AG08396 (cell line): Measurements from ENCODE around the gene SEC11C.

ENCODE experiments used
- DNase-seq: peaks from one replicate; pipeline ENCODE4 v3.0.0; 2012; ENCODE audit warnings: low spot score, mixed read lengths

The SEC11C gene

GRCh38 chr18:59145055-59145454, 5.4 kb downstream of the SEC11C start:
- no peak for DNase-seq

DNA sequence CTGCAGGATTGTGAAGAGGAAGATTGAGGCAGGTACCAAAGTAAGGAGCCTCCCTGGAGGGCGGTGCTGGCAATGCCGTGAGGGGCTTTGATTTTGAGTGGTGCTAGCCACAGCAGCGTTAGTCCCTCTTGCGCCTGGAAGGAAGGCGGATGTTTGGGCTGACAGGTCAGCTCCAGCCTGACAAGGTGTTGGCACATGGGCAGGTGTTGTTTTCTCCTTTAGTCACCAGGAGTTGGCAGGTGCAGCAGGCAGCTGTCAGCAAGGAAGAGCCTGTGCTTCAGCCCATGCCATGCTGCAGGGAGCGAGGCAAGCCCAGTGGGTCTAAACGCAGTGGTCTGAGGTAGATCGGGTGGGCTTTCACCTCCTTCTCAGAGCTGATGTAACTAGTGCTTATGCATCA, 8.5 kb downstream of the SEC11C start:
- no peak for DNase-seq

GRCh38 chr18:59149007-59149406, 9.3 kb downstream of the SEC11C start:
- no peak for DNase-seq

DNA sequence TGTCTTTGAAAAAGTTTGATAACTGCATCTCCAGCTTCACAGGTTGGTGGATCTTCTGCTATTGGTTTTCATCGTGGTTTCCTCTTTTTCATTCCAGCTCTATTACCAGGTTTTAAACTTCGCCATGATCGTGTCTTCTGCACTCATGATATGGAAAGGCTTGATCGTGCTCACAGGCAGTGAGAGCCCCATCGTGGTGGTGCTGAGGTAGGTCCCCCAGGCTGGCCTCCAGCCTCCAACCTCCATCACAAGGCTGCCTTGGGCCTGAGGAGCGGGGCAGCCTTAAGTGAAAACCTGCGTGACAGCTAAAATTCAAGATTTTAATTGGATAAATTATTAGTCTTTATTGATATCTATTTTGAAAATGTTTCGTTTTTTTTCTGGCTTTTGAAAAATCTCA, 9.7 kb downstream of the SEC11C start:
- DNase-seq, result no peak

GRCh38 chr18:59150236-59150635, 10.6 kb downstream of the SEC11C start:
- no peak for DNase-seq

- DNase-seq, result peak; percentile 54
Measured at GRCh38 chr18:59155153-59155552, 15.5 kb downstream of the SEC11C start.

DNA sequence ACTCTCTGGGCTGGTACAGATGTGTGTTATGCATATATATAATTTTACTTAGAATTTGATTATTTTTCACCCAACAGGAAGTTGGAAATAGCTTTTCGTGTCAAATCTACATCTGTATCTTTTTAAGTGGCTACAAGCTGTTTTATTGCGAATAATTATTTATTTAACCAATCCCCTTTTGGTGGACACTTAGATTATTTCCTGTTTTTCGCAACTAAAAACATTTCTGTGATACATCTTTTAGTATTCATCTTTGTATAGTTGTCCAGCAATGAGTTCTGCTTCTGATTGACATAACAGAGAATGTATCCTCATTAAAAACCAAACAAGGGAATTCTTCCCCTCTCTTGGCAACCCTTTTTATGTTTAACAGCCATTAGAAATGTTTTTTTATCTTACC, 16.6 kb downstream of the SEC11C start:
- DNase-seq, result no peak

DNA sequence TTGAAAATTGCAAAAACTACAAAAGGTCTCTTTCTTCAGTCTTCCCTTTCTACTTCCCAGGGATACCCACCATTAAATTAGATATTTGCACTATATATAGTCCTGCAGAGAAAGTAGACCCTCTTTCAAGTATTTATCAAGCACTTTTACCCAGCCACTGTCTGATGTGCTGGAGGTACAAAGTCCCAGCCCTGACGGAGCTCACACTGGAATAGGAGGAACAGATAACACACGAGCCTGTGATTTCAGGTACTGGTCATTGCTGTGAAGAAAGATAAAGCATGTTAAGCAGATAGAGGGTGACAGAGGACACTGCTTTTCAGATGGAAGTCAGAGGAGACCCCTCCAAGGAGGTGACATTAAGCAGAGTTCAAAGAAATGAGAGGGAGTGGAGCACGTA, 19.6 kb downstream of the SEC11C start:
- DNase-seq, result no peak

- DNase-seq, result no peak
Measured at GRCh38 chr18:59159986-59160385, 20.3 kb downstream of the SEC11C start.

DNA sequence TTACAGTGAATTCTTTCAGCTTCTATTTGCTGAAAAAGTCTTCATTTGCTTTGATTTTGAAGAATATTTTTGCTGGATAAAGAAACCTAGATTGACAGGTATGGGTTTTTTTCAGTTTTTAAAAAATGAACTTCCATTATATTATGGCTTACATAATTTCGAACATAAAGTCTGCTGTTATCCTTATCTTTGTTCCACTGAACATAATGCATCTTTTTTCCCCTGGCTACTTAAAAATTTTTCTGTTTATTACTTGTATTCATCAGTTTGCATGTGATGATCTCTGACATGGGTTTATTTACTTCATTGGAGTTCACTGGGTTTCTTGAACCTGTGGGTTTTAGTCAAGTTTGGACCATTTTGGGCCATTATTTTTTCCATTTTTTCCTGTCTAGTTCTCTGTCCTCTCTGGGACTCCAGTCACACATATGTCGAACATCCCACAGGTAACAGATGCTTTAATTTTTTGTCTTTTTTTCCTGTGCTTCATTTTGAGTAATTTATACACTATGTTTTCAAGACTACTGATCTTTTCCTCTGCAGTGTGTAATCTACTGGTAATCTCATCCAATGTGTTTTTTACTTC, 33.1 kb downstream of the SEC11C start:
- DNase-seq, result no peak

GRCh38 chr18:59177485-59177884, 37.8 kb downstream of the SEC11C start:
- no peak for DNase-seq

GRCh38 chr18:59180150-59180845, 40.6 kb downstream of the SEC11C start:
- peak; percentile 17 for DNase-seq

DNA sequence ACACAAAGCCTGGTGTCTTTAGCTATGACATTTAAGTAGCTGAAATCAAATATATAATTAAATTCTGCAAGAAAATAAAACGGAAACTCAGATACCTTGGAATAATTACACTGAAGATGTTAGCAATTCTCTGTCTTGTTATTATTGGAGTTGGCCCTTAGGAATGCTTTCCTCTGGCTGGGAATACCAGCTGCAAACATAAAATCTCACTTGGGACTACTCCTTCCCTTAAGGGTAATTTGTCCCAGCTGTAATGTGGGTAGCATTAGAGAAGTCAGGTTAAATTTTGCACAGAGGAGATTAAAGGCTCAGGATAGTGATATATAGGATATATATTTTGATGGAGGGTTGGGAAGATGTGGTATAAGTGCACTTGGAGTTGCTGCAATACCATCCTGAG, 43.0 kb downstream of the SEC11C start:
- DNase-seq, result no peak

DNA sequence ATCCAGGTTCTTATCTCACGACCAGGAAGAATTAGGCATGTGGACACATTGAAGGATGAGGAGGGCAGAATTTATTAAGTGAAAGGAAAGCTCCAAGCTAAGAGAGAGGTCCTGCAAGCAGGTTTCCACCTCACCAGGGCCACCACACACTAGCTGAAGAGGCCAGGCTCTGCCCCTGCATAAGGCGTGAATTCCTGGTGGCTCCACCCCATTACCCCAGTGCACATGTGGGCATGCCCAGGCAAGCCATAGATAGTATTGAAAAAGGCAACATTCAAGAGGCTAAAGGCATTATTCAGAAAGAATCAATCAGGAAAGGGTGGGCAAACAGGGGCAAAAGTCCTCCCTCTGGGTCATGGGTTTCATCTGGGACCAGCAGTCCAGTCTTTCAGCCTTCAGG, 49.3 kb downstream of the SEC11C start:
- no peak for DNase-seq

- no peak for DNase-seq
Measured at GRCh38 chr18:59189746-59190145, 50.1 kb downstream of the SEC11C start.

DNA sequence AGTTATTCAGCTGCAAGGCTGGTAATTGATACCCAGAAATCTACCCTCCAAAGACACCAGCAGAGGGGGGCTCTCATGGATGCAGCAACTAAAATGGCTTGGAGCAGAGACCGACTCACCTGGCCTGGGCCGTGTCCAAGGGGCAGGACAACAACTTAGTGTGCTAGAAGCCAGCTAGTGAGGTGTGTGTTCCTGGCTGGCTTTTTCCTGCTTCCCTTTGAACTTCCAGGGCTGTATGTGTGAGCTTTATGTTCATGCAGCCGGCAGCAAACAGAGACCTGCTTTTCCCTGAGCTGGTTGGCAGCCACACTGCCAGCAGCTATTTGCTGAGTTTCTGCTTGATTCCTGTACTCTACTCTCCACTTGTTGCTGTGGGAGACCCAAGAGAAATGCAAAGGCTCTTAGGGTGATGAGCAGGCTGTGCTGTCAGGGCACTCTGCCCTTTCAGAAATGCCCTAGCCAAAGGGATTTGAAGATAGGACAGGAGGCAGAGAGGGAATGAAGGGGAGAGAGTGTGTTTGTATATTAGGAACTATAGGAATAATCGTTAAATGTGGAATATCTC, 56.6 kb downstream of the SEC11C start:
- DNase-seq, result no peak

DNA sequence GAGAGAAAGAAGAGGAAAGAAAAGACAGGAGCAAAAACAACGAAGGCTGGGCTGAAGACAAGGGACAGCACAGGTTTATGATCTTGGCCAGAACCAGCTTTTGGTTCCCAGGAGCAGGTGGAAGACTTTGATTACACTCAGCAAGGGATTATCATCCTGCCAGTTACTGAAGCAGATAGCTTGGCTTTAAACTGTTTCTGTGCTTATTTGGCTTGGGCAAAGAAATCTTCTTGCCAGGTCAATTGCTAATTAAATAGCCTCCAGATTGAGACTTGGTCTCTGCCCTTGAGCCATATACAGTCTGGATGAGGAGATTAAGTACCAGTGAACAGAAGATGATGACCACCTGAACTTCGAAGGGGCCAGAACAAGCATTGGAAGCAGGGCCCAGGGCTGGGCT, 58.0 kb downstream of the SEC11C start:
- no peak for DNase-seq

GRCh38 chr18:59198215-59198614, 58.5 kb downstream of the SEC11C start:
- no peak for DNase-seq

DNA sequence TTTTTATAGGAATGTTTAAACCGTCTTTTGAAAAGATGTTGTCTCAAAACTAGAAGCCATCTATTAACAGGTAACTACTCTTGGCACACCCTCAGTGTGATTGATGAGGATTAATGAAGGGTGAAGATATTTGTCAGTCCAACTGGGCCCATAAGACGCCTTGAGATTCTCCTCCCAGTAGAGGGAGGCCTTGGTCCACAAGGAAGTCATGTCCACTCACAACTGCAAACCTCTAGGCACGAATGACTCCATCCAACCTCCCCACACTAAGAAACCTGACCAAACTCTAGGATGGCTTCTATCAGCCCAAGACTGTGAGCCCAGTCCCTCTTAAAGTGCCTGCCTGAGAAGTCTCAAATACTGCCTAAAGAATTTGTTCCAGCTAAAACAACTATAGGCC, 61.1 kb downstream of the SEC11C start:
- DNase-seq, result no peak

GRCh38 chr18:59202258-59202820, 62.7 kb downstream of the SEC11C start:
- DNase-seq, result no peak

DNA sequence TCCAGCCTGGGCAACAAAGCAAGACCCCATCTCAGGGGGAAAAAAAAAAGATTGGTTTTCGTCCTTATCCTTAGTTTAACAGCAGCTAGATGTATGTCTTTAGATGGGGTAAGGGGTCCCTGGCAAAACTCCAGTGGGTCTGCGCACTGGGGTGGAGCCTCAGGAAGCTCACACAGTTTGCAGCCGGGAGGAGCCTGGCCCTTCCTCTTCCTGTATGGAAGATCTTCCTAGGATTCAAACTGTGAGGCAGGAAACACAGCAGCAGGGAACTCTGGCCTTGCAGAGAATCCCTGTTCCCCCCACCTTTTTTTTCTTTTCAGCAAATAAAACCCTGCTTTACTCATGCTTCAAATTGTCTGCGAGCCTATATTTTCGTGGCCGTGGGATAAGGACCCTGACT, 67.8 kb downstream of the SEC11C start:
- no peak for DNase-seq
